Neural cell (in vitro differentiated cells): Measurements from ENCODE around the gene ARHGEF10L. TPM values are rescaled to one million over a fixed set of nuclear protein-coding genes. Genes with fewer than 3 reads are reported as not detected.

Experiments
- H2AFZ ChIP-seq: fragments of 200-600, 300-800 bp; sonication (generic), shearing (Covaris generic); 2 replicates; pipeline ENCODE4 v1.6.0; 2014; ENCODE audit warnings: low read depth, mild to moderate bottlenecking, antibody characterized with exemption, low read length, moderate library complexity
- H3F3A ChIP-seq: fragments of 200-600 bp; shearing (Covaris generic); 2 replicates; pipeline ENCODE4 v1.6.1; 2016; ENCODE audit warnings: mild to moderate bottlenecking, moderate library complexity, mixed read lengths, antibody characterized with exemption, low read length; ENCODE audit not compliant: insufficient read depth, poor library complexity, severe bottlenecking
- H3K27ac ChIP-seq: fragments of 200-600, 300-800 bp; sonication (generic), shearing (Covaris generic); 2 replicates; pipeline ENCODE4 v1.5.1; 2014; ENCODE audit warnings: mild to moderate bottlenecking, low read length, moderate library complexity
- H3K27me3 ChIP-seq: fragments of 300-800, 200-600 bp; sonication (generic), shearing (Covaris generic); 2 replicates; pipeline ENCODE4 v1.6.0; 2014; ENCODE audit warnings: mild to moderate bottlenecking, low read depth, low read length, moderate library complexity; ENCODE audit not compliant: insufficient read depth
- H3K36me3 ChIP-seq: fragments of 300-800, 200-600 bp; sonication (generic), shearing (Covaris generic); 2 replicates; pipeline ENCODE4 v1.5.1; 2014; ENCODE audit warnings: mild to moderate bottlenecking, antibody characterized with exemption, low read length, moderate library complexity; ENCODE audit not compliant: insufficient read depth
- H3K4me2 ChIP-seq: fragments of 300-800, 200-600 bp; sonication (generic), shearing (Covaris generic); 2 replicates; pipeline ENCODE4 v1.6.0; 2014; ENCODE audit warnings: mild to moderate bottlenecking, low read length
- H3K4me3 ChIP-seq: fragments of 300-800, 200-600 bp; sonication (generic), shearing (Covaris generic); 2 replicates; pipeline ENCODE4 v1.5.1; 2014; ENCODE audit warnings: mild to moderate bottlenecking, low read length, moderate library complexity
- H3K79me2 ChIP-seq: fragments of 200-600 bp; shearing (Covaris generic); replicated peaks from 2 replicates; pipeline ENCODE4 v1.6.0; 2014; ENCODE audit warnings: mild to moderate bottlenecking, low read length, moderate library complexity; ENCODE audit not compliant: insufficient read depth
- H3K9ac ChIP-seq: fragments of 300-800, 200-600 bp; sonication (generic), shearing (Covaris generic); 2 replicates; pipeline ENCODE4 v1.6.1; 2016; ENCODE audit warnings: mild to moderate bottlenecking, low read length, mixed read lengths
- H3K9me2 ChIP-seq: fragments of 200-600 bp; shearing (Covaris generic); 2 replicates; pipeline ENCODE4 v1.6.1; 2016; ENCODE audit warnings: mild to moderate bottlenecking, low read length, mixed read lengths; ENCODE audit not compliant: insufficient read depth
- H3K9me3 ChIP-seq: fragments of 200-600, 300-800 bp; sonication (generic), shearing (Covaris generic); 2 replicates; pipeline ENCODE4 v1.6.1; 2016; ENCODE audit warnings: mild to moderate bottlenecking, mixed run types, low read length, moderate library complexity, mixed read lengths
- H4K20me1 ChIP-seq: fragments of 200-600 bp; shearing (Covaris generic); 2 replicates; pipeline ENCODE4 v1.6.1; 2016; ENCODE audit warnings: mild to moderate bottlenecking, mixed run types; ENCODE audit not compliant: insufficient read depth
- CTCF ChIP-seq: fragments of 450-650 bp; IDR thresholded peaks from 2 replicates; pipeline ENCODE4 v1.5.1; 2014; ENCODE audit warnings: antibody characterized with exemption, mild to moderate bottlenecking, moderate library complexity; ENCODE audit not compliant: poor library complexity, severe bottlenecking
- EP300 ChIP-seq: fragments of 450-650 bp; conservative IDR thresholded peaks from 2 replicates; pipeline ENCODE4 v1.6.1; 2014; ENCODE audit warnings: antibody characterized with exemption, mild to moderate bottlenecking, moderate library complexity; ENCODE audit not compliant: poor library complexity, severe bottlenecking
- EZH2 ChIP-seq: fragments of 200-600, 300-800 bp; shearing (Covaris generic), sonication (generic); IDR thresholded peaks from 2 replicates; pipeline ENCODE4 v1.6.1; 2014; ENCODE audit warnings: antibody characterized with exemption, low read length, borderline replicate concordance, mild to moderate bottlenecking; ENCODE audit not compliant: insufficient read depth, poor library complexity, severe bottlenecking
- MXI1 ChIP-seq: fragments of 450-650 bp; conservative IDR thresholded peaks from 2 replicates; pipeline ENCODE4 v1.6.1; 2014; ENCODE audit warnings: antibody characterized with exemption, mild to moderate bottlenecking; ENCODE audit not compliant: poor library complexity, severe bottlenecking
- POLR2AphosphoS5 ChIP-seq: IDR thresholded peaks from 2 replicates; pipeline ENCODE4 v1.6.1; 2012
- RAD21 ChIP-seq: fragments of 450-650 bp; conservative IDR thresholded peaks from 2 replicates; pipeline ENCODE4 v1.6.1; 2014; ENCODE audit warnings: antibody characterized with exemption, mild to moderate bottlenecking, moderate library complexity
- SMC3 ChIP-seq: fragments of 450-650 bp; conservative IDR thresholded peaks from 2 replicates; pipeline ENCODE4 v1.6.1; 2014; ENCODE audit warnings: antibody characterized with exemption, mild to moderate bottlenecking, moderate library complexity; ENCODE audit not compliant: poor library complexity
- TAF1 ChIP-seq: IDR thresholded peaks from 2 replicates; pipeline ENCODE4 v1.6.1; 2012; ENCODE audit warnings: low read depth
- polyA plus RNA-seq: library from polyadenylated mRNA; depleted of rRNA; stranded (reverse); fragments of >200 nt; gene quantifications from 2 replicates; pipeline ENCODE4 v1.2.3, GENCODE V29; 2014
- TF ChIP-seq, protein P1 (sequence below): IDR thresholded peaks from 2 replicates; pipeline ENCODE4 v1.6.1; 2012; ENCODE audit warnings: borderline replicate concordance

The ARHGEF10L gene
- polyA plus RNA-seq, 1 donor from 2014 or later, result 123 TPM

GRCh38 chr1:17570228-17570627 lies 30.7 kb downstream of the ARHGEF10L start:
- no peak overlapping the region for H3K9ac ChIP-seq
- no peak overlapping the region for H3K4me2 ChIP-seq
- no peak for TF ChIP-seq POLR2AphosphoS5
- no peak for TF ChIP-seq EZH2
- peaks cover 41% of the 10 kb centered on the region for H3K79me2 ChIP-seq
- H3K9me3 ChIP-seq, result no peaks in the 10 kb centered on the region
- peaks cover under 1% of the 10 kb centered on the region for H4K20me1 ChIP-seq
- H3K4me3 ChIP-seq, result no peak overlapping the region
- H3K36me3 ChIP-seq, result no peaks in the 10 kb centered on the region
- no peaks in the 10 kb centered on the region for H3F3A ChIP-seq
- no peak overlapping the region for H2AFZ ChIP-seq
- no peaks in the 10 kb centered on the region for H3K27me3 ChIP-seq
- H3K9me2 ChIP-seq, result no peaks in the 10 kb centered on the region
- no peak overlapping the region for H3K27ac ChIP-seq

GRCh38 chr1:17572264-17572985 lies 32.9 kb downstream of the ARHGEF10L start:
- Histone ChIP-seq H4K20me1 (no peaks in the 10 kb centered on the region), H3K9me3 (no peaks in the 10 kb centered on the region), H3F3A (no peaks in the 10 kb centered on the region), H3K4me2 (no peak overlapping the region), H3K9ac (no peak overlapping the region), H3K79me2 (peaks cover 29% of the 10 kb centered on the region), H3K27ac (no peak overlapping the region), H3K36me3 (no peaks in the 10 kb centered on the region), H3K4me3 (peak overlapping the region; percentile 38), H3K27me3 (no peaks in the 10 kb centered on the region), H2AFZ (no peak overlapping the region), H3K9me2 (no peaks in the 10 kb centered on the region)
- TF ChIP-seq SMC3 (no peak), TAF1 (no peak), EZH2 (no peak), CTCF (peak; percentile 40)

DNA sequence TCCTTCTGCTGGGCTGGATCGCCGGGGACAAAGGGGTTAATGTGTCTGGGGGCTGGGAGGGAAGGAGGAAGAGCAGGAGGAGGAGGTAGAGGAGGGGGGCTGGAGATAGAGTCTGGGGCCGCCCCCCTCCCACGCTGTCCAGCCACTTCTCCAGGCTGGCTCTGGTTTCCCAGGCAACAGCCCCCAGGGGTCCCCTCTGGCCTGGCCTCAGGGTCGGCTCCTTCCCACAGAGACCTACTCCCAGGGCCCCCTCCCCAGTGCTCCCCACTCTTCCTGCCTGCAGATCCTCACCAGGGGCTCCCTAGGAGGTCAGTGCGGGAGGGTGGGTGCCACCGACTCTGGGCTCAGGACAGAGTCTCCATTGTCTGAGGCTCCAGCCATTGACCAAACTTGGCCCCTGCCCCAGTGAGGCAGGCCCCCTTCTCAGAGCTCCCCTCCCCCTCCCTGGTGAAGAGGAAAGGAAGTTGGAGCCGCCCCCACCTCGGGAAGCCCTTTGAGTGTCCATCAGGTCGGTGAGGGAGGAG lies 34.1 kb downstream of the ARHGEF10L start:
- Histone ChIP-seq H3F3A (no peaks in the 10 kb centered on the region), H3K9ac (peak overlapping the region; percentile 12), H4K20me1 (no peaks in the 10 kb centered on the region), H3K36me3 (no peaks in the 10 kb centered on the region), H3K27ac (peak overlapping the region; percentile 31), H3K9me3 (no peaks in the 10 kb centered on the region), H3K79me2 (peaks cover 25% of the 10 kb centered on the region), H3K4me3 (peak overlapping the region; percentile 38), H3K9me2 (no peaks in the 10 kb centered on the region), H3K4me2 (no peak overlapping the region), H3K27me3 (no peaks in the 10 kb centered on the region), H2AFZ (no peak overlapping the region)
- no peak for TF ChIP-seq SMC3

GRCh38 chr1:17574516-17574915 lies 35.0 kb downstream of the ARHGEF10L start:
- no peaks in the 10 kb centered on the region for H3K9me3 ChIP-seq
- H3K36me3 ChIP-seq, result no peaks in the 10 kb centered on the region
- peaks cover 19% of the 10 kb centered on the region for H3K79me2 ChIP-seq
- no peak overlapping the region for H3K9ac ChIP-seq
- H3K27ac ChIP-seq, result peak overlapping the region; percentile 31
- H3K4me3 ChIP-seq, result no peak overlapping the region
- no peak overlapping the region for H3K4me2 ChIP-seq
- H3K9me2 ChIP-seq, result no peaks in the 10 kb centered on the region
- TF ChIP-seq SMC3 (peak; percentile 27), MXI1 (no peak), RAD21 (no peak), TAF1 (no peak), EZH2 (no peak), POLR2AphosphoS5 (no peak), EP300 (no peak), CTCF (peak; percentile 43)
- TF ChIP-seq, protein P1, sequence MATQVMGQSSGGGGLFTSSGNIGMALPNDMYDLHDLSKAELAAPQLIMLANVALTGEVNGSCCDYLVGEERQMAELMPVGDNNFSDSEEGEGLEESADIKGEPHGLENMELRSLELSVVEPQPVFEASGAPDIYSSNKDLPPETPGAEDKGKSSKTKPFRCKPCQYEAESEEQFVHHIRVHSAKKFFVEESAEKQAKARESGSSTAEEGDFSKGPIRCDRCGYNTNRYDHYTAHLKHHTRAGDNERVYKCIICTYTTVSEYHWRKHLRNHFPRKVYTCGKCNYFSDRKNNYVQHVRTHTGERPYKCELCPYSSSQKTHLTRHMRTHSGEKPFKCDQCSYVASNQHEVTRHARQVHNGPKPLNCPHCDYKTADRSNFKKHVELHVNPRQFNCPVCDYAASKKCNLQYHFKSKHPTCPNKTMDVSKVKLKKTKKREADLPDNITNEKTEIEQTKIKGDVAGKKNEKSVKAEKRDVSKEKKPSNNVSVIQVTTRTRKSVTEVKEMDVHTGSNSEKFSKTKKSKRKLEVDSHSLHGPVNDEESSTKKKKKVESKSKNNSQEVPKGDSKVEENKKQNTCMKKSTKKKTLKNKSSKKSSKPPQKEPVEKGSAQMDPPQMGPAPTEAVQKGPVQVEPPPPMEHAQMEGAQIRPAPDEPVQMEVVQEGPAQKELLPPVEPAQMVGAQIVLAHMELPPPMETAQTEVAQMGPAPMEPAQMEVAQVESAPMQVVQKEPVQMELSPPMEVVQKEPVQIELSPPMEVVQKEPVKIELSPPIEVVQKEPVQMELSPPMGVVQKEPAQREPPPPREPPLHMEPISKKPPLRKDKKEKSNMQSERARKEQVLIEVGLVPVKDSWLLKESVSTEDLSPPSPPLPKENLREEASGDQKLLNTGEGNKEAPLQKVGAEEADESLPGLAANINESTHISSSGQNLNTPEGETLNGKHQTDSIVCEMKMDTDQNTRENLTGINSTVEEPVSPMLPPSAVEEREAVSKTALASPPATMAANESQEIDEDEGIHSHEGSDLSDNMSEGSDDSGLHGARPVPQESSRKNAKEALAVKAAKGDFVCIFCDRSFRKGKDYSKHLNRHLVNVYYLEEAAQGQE, result no peak
- H3F3A ChIP-seq, result no peaks in the 10 kb centered on the region
- H2AFZ ChIP-seq, result no peak overlapping the region
- H3K27me3 ChIP-seq, result no peaks in the 10 kb centered on the region
- no peaks in the 10 kb centered on the region for H4K20me1 ChIP-seq
